SU-DHL-6 (cell line): ENCODE data around the gene AMDHD2.

Experiments
- EZH2phosphoT487 ChIP-seq: fragments of 200-600 bp; sonication (generic), shearing (Covaris generic); conservative IDR thresholded peaks from 2 replicates; pipeline ENCODE4 v1.6.1; 2018; ENCODE audit warnings: mild to moderate bottlenecking, antibody characterized with exemption, low read length, moderate library complexity, mixed read lengths
- TF ChIP-seq, protein P1 (sequence below): fragments of 200-600 bp; sonication (generic); IDR thresholded peaks from one replicate; pipeline ENCODE4 v1.5.1; 2017; ENCODE audit warnings: antibody characterized with exemption, mild to moderate bottlenecking, low read length, moderate library complexity; ENCODE audit not compliant: insufficient read depth, poor library complexity, severe bottlenecking

DNA sequence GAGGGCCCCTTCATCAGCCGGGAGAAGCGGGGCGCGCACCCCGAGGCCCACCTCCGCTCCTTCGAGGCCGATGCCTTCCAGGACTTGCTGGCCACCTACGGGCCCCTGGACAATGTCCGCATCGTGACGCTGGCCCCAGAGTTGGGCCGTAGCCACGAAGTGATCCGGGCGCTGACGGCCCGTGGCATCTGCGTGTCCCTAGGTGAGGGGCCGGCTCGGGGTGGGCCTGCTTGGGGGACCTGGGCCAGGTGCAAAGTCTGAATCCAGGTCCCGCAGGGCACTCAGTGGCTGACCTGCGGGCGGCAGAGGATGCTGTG is 7.6 kb downstream of the AMDHD2 start:
- TF ChIP-seq, protein P1, sequence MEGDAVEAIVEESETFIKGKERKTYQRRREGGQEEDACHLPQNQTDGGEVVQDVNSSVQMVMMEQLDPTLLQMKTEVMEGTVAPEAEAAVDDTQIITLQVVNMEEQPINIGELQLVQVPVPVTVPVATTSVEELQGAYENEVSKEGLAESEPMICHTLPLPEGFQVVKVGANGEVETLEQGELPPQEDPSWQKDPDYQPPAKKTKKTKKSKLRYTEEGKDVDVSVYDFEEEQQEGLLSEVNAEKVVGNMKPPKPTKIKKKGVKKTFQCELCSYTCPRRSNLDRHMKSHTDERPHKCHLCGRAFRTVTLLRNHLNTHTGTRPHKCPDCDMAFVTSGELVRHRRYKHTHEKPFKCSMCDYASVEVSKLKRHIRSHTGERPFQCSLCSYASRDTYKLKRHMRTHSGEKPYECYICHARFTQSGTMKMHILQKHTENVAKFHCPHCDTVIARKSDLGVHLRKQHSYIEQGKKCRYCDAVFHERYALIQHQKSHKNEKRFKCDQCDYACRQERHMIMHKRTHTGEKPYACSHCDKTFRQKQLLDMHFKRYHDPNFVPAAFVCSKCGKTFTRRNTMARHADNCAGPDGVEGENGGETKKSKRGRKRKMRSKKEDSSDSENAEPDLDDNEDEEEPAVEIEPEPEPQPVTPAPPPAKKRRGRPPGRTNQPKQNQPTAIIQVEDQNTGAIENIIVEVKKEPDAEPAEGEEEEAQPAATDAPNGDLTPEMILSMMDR, result no peak
- TF ChIP-seq EZH2phosphoT487, result no peak
